NCI-H524 treated with DMSO at 0.1 percent for 48 hours (cell line): ENCODE measurements around the gene CLASP2.
"Not testable (repeated sequence)": the region's sequence is repeated elsewhere in the genome, so short reads cannot be mapped to it uniquely, and the experiment has no call there.

Experiments used
- DNase-seq: peaks from one replicate; lab custom pipeline; 2025; lab: John Stamatoyannopoulos, UW

CLASP2 gene

DNA sequence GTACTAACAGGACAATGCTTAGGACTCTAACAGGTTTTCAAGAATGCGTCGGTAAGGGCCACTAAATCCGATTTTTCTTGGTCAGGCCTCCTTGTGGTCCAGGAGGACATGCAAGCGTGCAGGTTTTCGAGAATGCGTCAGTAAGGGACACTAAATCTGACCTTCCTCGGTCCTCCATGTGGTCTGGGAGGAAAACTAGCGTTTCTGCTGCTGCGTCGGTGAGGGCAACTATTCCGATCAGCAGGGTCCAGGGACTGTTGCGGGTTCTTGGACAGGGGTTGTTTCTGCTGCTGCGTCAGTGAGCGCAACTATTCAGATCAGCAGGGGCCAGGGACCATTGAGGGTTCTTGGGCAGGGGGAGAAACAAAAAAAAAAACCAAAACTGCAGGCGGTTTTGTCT, 270.1 kb downstream of the CLASP2 start:
- DNase-seq: no peak

DNA sequence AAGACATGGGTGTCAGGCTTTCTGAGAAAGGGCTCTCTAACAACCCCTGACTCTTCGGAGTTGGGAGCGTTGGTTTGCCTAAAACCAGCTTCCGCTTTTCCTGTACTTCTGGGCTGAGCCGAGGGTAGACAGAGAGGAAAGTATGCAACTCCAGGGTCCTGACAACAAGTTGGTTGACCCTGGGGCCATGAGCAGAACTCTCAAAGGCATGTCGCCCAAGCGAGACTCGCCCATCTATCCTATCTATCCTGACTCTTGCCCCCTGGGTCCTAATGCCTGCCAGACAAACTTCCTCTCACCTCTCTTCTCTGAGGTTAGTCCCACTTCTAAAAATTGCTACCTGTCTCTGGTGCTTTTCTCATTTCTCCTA, 270.8 kb downstream of the CLASP2 start:
- not testable (repeated sequence) for DNase-seq
